NCI-H226 (cell line): Measurements from ENCODE around the gene PLBD2.

Experiments used
- DNase-seq: peaks from one replicate; pipeline ENCODE4 v3.0.0-alpha.2; 2015

PLBD2 gene

DNA sequence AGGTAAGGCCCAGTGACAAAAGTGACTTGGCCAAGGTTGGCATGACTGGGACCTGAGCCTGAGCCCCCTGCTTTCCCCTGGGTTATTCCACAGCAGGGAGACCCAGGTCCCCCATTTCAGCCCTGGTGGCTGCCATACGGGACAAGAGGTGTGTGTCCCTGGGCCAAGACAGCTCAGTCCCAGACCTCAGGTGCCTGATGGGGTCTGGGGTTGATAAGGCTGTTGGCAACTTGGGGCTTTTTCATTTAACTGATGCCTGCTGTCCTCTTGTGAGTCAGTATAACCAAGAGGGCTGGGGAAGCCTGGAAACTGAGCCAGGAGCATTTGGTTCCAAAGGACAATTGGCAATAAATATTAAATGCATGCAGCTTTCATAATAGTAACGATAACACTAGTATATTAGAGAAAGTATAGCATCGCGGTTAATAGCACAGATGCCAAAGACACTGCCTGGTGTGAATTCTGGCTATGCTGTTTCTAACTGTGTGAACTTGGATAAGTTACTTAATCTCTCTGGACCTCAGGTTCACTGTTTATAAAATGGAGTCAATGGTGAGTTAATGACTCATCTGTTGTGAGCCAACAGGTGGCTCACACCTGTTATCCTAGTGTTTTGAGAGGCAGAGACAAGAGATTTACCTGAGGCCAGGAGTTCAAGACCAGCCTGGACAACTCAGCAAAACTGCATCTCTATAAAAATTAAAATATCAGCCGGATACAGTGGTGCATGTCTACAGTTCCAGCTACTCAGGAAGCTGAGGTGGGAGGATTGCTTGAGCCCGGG is 64.7 kb downstream of the PLBD2 start:
- no peak for DNase-seq

DNA sequence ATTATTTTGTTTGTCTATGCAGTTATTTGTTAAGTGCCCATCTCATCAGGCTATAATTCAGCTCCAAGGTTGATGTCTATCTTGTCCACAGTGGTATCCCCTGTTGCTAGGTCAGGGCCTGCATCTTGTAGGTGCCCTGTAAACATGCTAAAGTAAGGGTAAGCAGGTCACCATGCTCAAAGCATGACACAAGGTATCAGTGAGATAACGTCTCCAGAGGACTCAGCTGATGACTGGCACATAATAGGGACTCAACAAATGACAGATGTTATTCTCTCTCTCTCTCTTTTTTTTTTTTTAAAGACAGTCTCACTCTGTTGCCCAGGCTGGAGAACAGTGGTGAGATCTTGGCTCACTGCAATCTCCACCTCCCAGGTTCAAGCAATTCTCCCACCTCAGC is 66.1 kb downstream of the PLBD2 start:
- DNase-seq, result no peak

DNA sequence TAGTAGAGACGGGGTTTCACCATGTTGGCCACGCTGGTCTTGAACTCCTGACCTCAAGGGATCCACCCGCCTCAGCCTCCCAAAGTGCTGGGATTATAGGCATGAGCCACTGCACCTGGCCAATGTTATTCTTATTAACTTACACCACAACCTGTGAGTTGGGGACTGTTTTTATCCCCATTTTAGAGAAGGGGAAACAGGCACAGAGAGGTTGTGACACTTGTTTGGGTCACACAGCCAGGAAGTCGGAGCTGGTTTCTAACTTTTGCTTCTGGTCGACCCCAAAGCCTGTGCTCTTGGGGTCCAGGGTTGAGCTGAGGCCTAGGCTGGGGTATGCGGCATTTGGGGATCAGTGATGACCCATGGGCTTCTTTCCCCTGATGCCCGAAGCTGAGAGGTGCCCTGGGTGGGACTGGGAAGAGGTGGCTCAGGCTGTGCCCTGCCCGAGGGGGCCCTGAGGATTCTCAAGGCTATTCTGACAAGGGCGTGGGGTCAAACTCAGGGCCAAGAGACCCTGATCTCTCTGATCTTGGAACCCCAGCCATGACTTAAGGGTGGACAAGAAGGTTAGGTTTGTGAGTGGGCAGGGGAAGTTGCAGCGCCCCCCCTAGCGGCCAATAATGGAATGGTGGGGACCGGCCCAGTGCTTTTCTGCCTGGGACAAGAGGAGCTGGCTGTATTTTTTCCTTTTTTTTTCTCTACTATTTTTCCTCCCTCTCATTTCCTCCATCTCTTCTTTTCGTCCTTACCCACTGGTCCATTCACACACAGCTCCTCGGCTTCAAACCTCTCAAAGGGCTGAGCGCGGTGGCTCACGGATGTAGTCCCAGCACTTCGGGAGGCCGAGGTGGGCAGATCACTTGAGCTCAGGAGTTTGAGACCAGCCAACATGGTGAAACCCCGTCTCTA is 66.8 kb downstream of the PLBD2 start:
- DNase-seq, result peak; percentile 32

DNA sequence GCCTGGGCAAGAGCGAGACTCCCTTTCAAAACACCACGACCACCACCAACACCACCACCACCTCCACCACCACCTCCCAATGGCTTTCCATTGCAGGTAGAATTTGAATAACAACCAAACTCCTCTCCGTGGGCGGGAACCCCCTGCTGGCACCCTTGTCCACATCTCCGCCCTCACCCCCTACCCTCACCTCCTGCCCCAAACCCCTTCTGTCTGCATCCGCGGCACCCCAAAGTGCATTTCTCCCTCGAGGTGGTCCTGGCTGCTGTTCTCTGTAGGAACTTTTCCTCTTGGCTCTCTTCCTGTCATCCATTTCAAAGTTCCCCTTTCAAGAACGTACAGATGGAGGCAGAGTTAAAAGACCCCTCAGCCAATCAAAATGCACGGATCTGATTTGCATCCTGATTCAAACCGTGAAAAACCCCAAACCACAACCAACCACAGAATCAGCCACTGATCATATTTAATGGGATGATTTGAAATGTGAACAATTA is 67.6 kb downstream of the PLBD2 start:
- DNase-seq, result no peak

- DNase-seq, result no peak
These were observed 69.5 kb downstream of the PLBD2 start for GRCh38 chr12:113427882-113428281.

DNA sequence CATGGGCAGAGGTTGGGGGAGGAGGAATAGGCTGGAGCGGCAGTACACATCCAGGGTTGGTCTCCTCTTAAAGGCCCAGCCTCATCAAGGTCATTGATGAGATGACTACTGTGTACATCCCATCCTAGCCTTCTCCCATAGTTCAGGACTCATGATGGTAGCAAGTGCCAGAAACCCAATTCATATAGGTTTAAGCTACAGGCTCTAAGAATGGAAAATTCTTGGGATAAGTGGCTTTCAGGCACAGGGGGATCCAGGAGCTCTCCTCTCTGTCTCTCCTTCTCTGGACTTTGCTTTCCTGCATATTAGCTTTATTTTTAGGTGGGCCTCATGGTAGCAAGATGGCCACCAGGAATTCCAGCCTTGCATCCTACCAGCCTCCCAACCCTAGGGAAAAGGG is 70.1 kb downstream of the PLBD2 start:
- no peak for DNase-seq

DNA sequence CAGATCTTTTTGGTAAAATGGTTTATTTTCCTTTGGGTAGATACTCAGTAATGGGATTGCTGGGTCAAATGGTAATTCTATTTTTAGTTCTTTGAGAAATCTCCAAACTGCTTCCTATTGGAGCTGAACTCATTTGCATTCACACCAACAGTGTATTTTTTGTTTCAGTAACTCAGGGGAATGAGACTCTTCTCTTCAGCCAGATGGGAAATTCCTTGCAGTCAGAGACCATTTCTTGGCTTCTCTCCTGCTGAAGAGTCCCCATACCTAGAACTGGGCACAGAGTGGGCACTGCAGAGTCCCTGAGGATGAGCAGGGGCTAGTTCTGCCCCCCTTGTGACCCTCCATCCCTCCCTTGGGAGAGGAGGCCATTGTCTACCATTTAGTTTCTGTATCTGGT is 74.6 kb downstream of the PLBD2 start:
- DNase-seq, result no peak

- DNase-seq, result no peak
These were observed 77.0 kb downstream of the PLBD2 start for GRCh38 chr12:113435367-113435766.

- no peak for DNase-seq
These were observed 78.2 kb downstream of the PLBD2 start for GRCh38 chr12:113436586-113436985.

GRCh38 chr12:113436993-113437728 is 78.8 kb downstream of the PLBD2 start:
- DNase-seq, result no peak

DNA sequence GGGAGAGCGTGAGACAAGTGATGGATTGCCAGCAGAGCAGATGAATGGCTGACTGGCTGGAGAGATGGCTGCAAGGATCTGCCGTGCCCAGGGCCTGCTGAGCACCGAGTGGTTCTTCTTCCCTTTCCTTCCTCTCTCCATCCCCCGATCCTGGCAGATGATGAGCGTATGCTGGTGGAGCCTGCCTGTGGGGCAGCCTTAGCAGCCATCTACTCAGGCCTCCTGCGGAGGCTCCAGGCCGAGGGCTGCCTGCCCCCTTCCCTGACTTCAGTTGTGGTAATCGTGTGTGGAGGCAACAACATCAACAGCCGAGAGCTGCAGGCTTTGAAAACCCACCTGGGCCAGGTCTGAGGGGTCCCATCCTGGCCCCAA is 79.3 kb downstream of the PLBD2 start:
- no peak for DNase-seq

DNA sequence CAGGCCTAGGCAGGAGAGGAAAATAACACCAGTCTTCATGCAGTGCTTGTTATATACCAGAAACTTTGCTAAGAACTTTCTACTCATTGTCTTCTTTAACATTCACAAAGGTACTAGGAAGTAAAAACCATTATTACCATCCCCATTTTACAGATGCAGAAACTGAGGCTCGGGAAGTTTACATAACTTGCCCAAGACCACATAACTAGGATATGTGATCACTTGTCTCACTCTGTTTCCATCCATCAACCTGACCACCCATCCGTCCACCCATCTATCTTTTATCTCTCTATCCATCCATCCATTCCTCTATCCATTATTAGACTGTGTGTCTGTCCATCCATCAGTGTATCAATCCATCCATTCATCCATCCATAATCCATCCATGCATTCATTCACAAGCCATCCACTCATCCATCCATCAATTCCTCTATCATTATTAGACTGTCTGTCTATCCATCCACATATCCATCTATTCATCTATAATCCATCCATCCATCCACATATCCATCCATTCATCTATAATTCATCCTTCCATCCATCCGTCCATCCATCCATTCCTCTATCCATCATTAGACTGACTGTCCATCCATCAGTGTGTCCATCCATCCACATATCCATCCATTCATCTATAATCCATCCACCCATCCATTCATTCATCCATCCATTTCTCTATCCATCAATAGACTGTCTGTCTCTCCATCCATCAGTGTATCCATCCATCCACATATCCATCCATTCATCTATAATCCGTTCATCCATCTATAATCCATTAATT is 80.3 kb downstream of the PLBD2 start:
- DNase-seq, result no peak

- DNase-seq, result no peak
These were observed 80.9 kb downstream of the PLBD2 start for GRCh38 chr12:113439301-113439597.

GRCh38 chr12:113439606-113440030 is 81.2 kb downstream of the PLBD2 start:
- DNase-seq, result no peak

DNA sequence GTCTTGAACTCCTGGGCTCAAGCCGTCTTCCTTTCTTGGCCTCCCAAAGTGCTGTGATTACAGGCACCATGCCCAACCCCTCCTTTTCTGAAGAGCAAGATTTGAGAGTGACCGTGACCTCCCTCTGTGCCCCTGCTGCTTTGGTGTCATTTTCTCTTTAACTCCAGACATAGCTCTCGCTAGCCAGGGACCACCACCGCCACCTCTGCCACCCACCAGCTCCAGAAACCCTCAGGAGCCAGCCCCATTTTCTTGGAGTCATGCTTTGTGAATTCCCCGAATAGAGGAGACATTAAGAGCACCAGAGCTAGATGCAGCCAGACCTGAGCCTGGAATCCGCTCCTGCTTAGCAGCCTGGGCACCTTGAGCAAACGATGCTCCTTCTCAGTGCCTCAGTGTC is 81.9 kb downstream of the PLBD2 start:
- no peak for DNase-seq
